Putamen (tissue), 1 donor: ENCODE results near the gene MRPL10.

Source experiments
- DNase-seq: peaks from one replicate; pipeline ENCODE4 v3.0.0-alpha.2; 2016; ENCODE audit warnings: low spot score

Gene MRPL10

DNA sequence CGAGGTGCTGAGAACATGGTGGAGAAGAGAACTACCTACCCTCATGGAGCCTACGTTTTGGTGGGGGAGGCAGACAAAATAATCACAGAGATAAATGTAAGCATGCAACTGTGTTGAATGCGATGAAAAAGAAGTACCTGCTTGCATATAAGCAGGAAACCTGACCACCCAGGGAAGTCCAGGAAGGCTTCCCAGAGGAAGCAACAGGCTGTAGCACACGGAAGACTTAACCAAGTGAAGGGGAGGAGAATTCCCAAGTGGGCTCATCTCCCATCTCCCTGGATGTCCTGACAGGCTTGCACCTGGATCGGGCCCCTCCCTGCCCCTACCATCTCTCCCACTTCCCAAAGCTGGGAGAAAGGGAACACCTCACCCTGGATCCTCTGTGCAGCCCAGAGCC, 7.7 kb upstream of the MRPL10 start:
- DNase-seq, result no peak

DNA sequence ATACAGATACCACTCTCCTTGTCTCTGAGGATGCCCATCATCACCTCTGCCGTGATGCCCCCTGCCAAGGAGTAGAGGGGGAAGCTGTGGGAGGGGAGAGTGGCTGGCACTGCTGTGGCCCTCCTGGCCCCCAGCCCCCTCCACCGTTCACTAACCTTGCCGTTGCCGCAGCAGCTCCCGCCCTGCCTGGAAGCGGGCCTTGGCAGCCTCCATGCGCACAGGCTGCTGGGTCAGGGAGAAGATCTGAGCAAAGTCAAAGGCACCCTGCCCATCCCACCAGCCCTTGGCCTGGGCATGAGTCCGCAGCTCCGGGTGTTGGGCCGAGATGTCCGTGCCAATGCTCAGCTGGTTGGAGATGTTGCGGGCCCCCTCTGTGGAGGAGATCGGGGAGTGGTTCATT, 7.3 kb upstream of the MRPL10 start:
- no peak for DNase-seq

DNA sequence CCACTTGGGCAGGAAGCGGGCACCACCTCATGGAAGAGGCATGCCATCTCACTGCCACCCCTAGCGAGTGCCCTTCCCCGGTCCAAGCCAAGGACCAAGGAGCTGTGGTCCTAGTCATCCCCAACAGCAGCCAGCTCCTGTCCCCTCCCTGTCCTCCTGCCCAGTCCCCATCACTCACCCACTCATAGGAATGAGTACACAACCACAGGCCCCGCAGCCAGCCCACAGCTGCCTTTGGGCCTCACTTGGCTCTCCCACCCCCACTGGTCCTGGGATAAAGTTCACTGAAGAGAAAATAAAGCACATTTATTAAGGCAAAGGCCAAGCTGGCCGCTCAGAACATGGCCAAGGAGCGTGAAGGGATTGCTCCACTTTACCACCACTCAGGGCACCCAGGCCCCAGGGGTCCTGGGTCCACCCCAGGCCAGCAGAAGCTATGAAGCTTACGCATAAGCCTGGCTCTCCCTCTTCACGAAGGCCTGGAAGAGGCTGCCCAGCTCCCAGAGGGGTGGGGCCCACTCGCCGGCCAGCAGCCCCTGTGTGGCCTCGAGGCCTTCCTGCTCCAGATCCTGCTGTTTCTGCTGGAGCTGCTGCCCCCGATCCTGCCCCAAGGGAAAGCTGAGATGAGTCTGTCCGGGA, 6.2 kb upstream of the MRPL10 start:
- no peak for DNase-seq

DNA sequence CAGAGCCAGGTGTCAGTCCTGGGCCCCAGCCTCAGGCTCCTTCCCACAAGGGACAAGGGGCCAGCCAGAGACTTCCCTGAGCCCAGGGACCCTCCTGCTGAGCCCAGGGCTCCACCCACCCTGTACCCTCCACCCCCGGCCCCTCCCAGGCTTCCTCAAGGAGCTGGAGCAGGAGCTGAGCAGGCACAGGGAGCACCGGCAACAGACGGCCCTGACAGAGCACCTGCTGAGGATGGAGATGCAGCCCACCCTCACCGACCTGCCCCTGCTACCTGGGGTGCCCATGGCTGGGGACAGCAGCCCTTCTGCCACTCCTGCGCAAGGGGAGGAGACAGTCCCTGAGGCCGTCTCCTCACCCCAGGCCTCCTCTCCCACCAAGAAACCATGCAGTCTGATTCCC, 5.3 kb upstream of the MRPL10 start:
- DNase-seq, result no peak

DNA sequence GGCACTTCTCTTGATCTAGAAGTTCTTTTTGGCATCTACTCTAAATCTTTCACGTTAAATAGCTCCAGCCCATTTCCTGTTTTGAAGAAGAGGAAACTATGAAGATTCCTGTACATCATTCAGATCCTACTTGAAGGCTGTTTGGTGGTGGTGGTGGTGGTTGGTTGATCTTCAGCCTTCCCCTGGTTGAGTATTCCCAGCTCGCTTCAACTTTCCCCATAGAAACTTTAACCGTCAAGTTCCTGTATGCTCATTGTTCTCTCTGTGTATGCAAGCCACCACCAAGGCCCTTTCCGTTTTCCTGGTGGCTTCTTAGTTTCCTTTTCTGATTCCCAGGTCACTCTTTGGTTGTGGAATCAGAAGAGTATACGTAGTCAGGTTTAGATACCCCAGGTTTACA, 3.4 kb upstream of the MRPL10 start:
- no peak for DNase-seq

DNA sequence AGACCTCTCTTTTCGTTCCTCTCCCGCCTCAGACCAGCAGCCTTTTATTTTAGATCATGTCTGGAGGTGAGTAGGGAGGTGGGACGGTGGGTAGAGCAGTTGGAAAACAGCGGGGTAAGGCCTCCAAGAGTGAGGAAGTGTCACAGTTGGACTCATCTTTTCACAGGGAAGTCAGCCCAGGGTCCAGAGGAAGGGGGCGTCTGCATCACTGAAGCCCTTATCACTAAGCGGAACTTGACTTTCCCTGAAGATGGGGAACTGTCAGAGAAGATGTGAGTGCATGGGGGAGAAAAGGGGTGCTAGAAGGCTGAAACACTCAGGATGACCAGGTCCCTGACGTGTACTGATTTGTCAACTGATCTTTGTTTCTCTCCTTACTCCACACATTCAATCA, 590 bp upstream of the MRPL10 start:
- DNase-seq, result peak; percentile 18

DNA sequence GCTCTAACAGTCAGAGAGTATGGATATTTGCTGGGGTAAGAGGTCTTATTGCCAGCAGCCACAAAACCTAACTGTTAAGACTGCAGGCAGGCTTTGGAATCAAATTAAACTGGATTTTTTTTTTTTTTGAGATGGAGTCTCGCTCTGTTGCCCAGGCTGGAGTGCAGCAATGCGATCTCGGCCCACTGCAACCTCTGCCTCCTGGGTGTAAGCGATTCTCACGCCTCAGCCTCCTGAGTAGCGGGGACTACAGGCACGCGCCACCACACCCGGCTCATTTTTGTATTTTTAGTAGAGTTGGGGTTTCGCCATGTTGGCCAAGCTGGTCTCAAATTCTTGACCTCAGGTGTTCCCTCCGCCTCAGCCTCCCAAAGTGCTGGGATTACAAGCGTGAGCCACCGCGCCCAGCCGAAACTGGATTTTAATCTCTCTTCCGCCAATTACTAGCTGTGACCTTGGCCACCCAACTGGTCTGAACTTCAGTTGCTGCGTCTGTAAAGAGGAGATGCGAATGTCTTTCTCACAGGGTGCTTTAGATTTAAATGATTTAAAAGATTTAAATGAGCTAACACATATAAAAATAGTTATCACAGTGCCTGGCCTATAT, 842 bp downstream of the MRPL10 start:
- no peak for DNase-seq

DNA sequence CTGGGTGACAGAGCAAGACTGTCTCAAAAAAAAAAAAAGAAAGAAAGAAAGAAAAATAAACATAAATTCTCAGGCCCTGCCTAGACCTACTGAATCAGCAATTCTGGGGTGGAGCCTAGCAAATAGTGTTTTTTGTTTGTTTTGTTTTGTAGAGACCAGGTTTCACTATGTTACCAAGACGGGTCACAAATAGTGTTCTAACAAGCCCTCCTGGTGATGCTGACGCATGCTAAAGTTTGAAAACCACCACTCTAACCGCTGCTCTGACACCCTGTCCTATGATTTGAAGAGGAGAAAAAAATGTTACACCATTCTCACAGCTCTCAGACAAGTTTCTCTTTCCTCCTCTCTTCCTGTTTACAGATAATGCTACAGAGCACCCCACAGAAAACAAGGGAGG, 1.5 kb downstream of the MRPL10 start:
- no peak for DNase-seq

DNA sequence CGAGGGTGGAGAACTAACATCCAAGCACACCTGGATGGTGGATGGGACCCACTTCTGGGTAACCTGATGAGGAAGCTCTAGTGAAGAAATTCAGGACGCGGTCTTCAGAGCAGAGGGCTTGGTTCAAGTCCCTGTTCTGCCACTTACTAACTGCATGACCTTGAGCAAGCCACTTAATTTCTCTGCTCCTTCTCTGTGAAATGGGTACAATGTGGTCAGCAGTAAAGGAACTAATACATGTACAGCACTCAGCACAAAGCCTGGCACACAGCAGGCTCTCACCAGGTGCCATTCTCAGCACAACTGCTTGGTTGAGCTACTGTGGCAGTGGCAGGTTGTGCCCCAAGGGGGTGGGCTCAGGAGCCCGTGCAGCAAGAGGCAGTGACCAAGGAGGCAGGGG, 7.8 kb downstream of the MRPL10 start:
- DNase-seq, result no peak

DNA sequence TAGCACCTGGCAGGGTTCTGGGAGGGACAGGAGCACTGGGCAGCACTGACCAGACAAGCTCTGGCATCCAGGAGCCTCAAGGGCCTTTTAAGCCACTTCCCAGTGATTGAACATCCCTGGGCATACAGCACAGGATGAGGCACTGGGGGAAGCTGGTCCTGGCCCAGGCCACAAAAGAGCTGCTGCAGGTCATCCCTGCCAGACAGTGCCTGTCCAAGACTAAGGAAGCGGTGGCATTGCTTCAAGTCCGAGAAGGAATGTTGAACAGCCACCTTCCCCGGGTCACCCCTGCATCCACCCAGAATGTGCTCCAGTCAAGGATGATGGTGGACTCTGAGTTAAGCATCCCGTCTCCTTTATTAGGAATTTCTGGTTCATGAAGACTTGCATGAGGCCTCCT, 8.6 kb downstream of the MRPL10 start:
- no peak for DNase-seq

DNA sequence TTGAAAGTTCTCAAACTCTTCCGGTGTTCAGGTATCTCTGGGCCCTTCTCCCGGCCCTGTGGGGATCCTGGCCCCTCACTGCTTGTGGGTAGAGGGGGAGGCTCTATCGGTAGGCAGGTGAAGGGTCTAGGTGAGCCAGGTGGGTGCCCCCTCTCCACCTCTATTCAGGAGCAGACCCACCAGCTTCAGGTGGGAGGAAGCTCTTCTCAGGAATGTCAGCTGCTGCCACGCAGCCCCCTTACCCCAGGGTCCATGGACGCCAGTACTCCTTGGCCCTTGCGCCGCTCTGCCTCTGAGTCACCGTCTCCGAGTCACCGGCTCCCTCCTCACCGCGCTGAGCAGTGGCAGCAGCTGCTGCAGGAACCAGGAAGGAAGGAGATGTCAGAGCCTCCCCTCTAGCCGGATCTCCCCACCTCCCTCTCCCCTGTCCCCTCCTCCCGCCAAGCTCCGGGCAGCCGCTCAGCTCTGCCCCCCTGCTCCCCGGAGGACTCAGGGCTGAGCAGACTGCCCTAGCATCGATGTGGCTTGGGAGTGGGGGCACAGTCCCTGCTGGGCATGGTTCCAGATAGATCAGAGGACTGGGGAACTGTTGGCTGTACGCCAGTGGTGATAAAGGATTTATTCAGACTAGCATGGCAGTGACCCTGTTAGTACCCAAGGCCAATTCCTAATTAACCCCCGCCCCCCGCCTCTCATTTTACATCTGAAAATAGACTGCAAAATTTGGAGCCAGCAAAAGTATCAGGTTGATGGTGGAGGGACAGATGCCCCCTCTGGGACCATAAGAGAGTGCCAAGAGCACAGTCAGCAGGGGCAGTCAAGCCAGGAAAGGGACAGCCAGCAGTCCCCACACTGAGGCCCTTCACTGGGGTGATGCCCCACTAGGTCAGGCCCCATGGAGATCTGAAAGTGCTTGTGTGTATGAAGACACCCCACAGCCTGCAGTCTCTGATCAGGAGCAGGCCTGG, 9.6 kb downstream of the MRPL10 start, which contains the start of gene OSBPL7:
TSS of gene OSBPL7 (minus strand) at position 371 of the 968 bp plus-strand sequence. CDS start 1,516 bp downstream, outside the sequence.
- peak; percentile 82 for DNase-seq

DNA sequence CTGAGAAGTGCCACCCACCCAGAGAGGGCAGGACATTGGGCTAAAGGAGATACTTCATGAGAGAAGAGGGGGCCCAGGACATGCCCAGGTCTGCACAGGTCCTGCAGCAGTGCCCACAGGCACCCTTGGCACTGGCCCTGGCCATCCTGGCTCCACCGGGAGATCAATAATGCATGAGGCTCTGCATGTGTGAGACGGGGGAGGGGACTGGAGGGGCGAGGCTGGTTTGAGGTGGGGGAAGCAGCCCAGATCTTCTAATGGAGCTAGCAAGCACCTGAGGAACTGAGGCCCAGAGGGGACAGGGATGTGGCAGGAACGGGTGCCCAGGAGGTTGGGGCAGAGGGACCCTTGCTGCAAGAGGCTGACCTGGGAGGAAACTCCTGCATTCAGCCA, 10.3 kb downstream of the MRPL10 start:
- no peak for DNase-seq

DNA sequence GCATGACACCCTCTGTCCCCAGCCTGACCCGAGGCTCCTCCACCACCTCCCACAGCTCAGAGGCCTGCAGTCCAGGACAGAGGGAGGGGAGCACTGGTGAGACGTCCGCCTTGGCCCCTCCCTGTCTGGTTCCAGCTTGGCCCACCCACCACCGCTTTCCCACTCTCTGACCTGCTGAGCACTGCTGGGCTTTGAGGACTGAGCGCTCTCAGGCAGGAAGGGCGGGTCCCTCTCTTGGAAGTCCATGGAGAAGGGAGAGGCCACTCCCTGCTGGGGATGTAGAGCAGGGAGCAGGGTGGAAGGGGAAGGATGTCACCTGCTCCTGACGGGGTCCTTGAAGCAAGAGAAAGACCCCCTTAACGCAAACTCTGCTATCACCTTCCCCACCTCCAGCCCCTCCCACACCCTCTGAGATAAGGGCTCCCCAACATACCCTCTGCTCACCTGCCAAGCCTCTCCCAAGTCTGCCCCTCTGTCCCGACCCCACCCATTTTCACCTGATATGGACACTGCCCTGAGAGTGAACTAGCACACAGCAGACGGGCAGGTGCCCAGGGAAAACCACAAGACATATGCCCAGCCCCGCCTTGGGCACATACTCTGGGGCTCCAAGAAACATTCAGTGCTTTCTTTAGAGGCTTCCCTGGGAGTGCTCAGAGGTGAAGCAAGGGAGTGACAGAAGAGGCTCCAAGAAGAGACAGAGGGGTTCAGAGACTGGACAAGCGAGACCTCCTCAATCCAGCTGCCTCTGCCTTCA, 11.1 kb downstream of the MRPL10 start:
- DNase-seq, result no peak

DNA sequence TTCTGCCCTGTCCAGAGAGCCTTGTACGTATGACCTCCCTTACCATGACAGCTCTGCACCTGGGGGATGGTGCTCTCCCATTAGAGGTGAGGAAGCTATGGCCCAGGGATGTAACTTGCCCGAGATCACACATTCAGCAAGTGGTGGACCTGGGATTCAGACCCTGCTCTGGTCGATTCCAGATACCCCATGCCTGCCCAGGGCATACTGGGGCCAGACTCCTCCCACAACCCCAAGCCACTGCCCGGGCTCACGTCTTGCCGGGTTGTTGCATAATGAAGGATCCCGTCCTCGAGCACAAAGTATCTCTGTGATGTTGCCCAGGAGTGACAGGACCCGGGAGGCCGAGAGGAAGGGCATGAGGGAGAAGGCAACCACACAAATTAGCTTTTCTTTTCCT, 11.9 kb downstream of the MRPL10 start:
- DNase-seq, result no peak

DNA sequence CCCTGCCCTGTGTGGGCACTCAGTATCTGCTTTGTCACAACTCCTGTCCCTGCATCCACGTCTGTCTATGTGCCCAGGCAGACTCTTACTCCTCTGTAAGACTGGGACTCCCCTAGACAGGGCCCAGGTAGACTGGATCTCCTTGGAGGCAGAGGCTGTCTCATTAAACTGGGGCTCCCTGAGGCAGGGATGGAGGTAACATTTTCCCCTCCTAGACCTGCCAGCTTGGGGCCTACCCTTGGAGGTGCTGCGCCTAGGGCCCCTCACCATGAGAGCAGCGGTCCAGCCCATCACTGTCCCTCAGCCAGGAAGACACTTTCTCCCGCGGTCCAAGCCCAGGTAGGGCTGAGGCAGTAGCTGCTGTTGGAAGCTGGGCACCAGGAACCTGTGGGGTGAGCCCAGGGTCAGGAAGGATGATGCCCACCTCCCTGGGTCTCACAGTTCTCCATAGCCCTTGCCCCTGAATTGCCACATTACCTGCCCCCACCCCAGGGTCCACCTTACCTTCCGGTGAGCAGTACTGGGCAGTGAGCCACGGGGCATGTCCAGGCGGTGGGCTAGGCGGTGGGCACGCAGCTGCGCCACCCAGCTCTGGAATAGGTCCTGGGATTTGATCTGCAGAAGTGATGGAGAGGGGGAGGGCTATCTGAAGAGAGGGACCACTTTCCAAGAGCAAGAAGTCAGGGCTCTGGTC, 13.2 kb downstream of the MRPL10 start:
- no peak for DNase-seq

DNA sequence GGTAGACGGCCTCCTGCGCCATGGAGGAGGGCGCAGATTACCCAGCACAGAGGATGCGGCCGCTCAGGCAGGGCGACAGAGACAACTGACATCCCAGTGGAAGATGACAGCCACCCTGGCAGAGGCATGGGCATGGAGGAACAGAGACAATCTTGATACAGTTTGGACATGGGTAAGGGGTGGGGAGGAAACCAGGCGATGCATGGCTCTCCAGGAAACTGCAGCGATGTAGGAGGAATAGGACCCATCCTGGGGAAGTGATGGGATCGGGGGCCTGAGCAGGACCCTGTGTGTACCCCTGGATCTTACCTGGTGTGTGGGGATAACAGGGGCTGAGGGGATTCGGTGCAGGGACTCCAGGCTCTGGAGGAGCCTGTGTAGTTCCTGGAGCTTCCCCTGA, 14.4 kb downstream of the MRPL10 start:
- no peak for DNase-seq

DNA sequence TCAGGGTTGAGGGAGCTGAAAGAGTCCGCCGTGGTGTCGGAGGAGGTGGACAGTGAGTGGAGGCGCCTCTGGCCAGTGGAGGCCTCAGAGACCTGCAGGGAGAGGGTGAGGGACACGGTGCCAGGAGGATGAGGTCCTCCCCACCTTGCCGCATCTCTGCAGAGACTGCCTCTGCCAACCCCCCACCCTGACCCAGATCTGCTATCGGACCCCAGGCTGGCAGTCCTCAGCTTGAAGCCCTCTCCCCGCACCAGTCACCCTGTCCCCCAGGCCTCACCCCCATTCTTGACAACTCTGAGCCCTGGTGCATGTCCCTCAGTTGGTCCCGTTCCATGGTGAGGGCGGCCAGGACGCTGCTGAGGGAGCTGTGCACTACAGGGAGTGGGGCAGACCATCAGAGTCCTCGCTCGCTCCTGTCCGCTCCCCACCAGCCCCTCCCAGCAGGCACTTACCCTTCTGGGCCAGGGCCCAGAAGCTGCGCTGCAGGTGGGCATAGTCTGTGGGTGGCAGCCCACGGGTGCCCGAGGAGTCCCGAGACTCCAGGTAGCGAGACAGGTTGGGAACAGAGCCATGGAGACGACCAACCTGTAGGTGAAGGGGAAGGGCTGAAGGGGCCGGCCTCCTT, 15.1 kb downstream of the MRPL10 start:
- DNase-seq, result no peak

DNA sequence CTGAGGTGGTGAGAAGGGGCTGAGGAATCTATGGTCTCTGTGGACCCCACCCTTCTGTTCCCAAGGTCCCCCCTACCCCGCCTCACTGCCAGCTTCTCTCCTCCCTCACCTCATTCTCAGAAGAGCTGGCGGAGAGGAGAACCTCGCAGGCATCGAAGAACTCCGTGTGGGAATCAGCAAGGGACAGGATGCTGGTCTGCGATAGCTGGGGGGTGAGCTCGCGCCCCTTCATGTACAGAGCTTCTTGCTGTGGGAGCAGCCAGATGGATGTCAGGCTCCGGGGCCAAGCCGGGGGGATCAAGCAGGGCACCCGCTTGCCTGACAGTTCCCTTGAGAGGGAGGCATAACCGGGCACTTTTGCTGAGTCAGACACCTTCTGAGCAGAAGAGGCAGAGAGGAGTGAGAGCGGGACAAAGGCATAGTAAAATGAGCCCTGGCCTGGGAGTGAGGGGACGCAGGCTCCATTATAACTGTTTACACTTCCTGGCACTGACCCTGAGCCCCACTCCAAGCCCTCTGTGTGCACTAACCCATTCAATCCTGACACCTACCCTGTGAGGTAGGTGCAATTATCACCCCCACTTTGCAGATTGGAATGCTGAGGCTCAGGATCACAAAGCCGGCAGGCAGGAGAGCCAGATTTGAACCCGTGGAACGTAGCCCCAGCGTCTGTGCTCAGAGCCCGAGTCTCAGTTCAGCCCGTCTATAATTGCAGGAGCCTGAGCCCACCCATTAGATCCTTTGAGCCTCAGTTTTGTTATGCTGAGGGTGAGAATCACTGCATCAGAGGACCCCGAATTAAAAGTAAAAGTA, 16.0 kb downstream of the MRPL10 start:
- DNase-seq, result no peak

DNA sequence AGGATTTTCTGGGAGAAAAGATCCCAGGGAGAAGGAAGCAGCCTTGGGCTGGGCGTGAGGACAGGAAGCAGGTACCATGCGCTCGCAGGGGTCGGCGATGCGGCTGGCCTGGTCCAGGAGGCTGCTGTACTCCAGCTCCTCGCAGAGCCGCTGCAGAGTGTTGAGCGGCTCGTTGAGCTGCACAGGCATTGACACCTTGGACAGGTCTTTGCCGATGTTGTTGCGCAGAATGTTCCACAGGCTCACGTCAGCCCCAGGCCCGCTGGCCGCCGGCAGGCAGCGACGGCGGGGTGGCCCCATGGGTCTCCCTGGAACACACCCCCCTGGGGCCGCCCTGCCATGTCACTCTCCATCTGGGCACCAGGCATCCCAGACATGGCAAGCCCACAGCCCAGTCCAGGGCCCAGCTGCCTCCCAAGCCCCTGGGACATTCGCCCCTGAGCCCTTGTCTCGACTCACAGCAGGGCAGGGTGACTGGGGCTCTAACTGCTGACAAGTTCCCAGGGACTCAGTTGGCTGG, 17.8 kb downstream of the MRPL10 start:
- DNase-seq, result no peak

DNA sequence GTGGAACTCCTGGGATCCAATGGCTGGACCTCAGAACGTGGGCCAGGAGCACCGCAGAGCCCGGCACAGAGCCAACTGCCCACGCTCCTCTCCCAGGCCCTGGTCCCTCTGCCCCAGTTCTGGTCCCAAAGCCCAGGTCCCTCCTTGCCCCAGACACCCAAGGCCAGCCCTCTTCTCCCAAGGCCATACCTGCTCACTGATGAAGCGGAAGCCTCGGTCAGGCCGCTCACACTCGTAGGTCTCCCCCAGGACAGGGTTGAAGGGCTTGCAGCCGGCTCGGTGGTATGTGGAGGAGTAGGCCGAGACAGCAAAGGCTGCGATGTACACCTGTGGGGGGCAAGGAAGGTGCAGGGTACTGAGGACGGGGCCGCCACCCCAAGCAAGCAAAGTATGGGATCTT, 18.3 kb downstream of the MRPL10 start:
- no peak for DNase-seq
